ENCODE data around the gene ISLR. TPM values are rescaled to one million over a fixed set of nuclear protein-coding genes. Genes with fewer than 3 reads are reported as not detected.

The ISLR gene
- total RNA-seq, 1 experiment from 2014 or later = 0.11 TPM

- H2BK15ac ChIP-seq (ENCODE audit: low read depth, low read length) = no peak within 1 kb of the TSS
- H3K56ac ChIP-seq (ENCODE audit: insufficient read length, low read depth, low read length) = no peak within 1 kb of the TSS
- no peak within 1 kb of the TSS for H3T11ph ChIP-seq (ENCODE audit: low read length)
- H3K36me3 Mint-ChIP-seq (ENCODE audit: insufficient read depth in 1 of 3, low read depth in 3 of 3) = peaks cover 0 to 1% (median 0%) of the 10 kb centered on the region in 3 experiments; a peak in 3 of 7 replicates
- no peak within 1 kb of the TSS for H3K4ac ChIP-seq (ENCODE audit: low read depth, low read length)
- DNase-seq = no peak
- H3K27me3 ChIP-seq (ENCODE audit: insufficient read depth, low read length) = peaks cover 74% of the 10 kb centered on the region
- peak within 1 kb of the TSS; percentile 36 to 78 for H3K4me3 Mint-ChIP-seq
- no peak within 1 kb of the TSS for H4K5ac ChIP-seq (ENCODE audit: insufficient read length, low read depth, low read length)
- peak within 1 kb of the TSS; percentile 82 for H3K4me2 ChIP-seq (ENCODE audit: insufficient read depth, insufficient read length, low read length)
- WGBS (ENCODE audit: extremely low coverage, insufficient read length, low lambda C conversion rate) = no CpG with 5 or more reads among the region's 53 CpGs
- no peaks in the 10 kb centered on the region for H3K79me2 ChIP-seq (ENCODE audit: insufficient read depth, low read length)
- no peaks in the 10 kb centered on the region for H3K79me1 ChIP-seq (ENCODE audit: insufficient read depth, low read depth, low read length, poor library complexity, severe bottlenecking)
- no peak within 1 kb of the TSS for H4K8ac ChIP-seq (replicated peaks; ENCODE audit: insufficient read length, low read depth, low read length)
- TF ChIP-seq CTCF (conservative IDR thresholded peaks at IDR 0.05) = no peak
- H4K20me1 ChIP-seq (ENCODE audit: control insufficient read depth, insufficient read depth, insufficient read length) = peaks cover 4% of the 10 kb centered on the region
- H4K91ac ChIP-seq (ENCODE audit: insufficient read length, low read depth, low read length) = no peak within 1 kb of the TSS
- H3K9me3 Mint-ChIP-seq = peaks cover 2 to 6% of the 10 kb centered on the region in 2 experiments; a peak in 2 of 5 replicates
- H3K23ac ChIP-seq (ENCODE audit: insufficient read length, low read depth, low read length) = no peak within 1 kb of the TSS
- no peak within 1 kb of the TSS for H2BK120ac ChIP-seq (ENCODE audit: low read depth, low read length, poor library complexity, severe bottlenecking)
- no peak within 1 kb of the TSS for H2BK20ac ChIP-seq (ENCODE audit: low read depth, low read length, poor library complexity, severe bottlenecking)
- H2AK5ac ChIP-seq (ENCODE audit: insufficient read length, low read length) = no peak within 1 kb of the TSS
- H3K4me1 Mint-ChIP-seq = peaks cover 54 to 64% of the 10 kb centered on the region in 2 experiments
- peaks cover 99% of the 10 kb centered on the region for H3K27me3 Mint-ChIP-seq (ENCODE audit: low read depth)
- no peak within 1 kb of the TSS; the same call in 1 of the 2 replicates for H3K14ac ChIP-seq (ENCODE audit: insufficient read depth, low read length)
- H3K23me2 ChIP-seq (ENCODE audit: insufficient read length, low read depth, low read length, poor library complexity, severe bottlenecking) = peaks cover 20% of the 10 kb centered on the region
- H3K4me1 ChIP-seq (ENCODE audit: insufficient read depth, low read length) = no peaks in the 10 kb centered on the region; the same call in 1 of the 2 replicates
- no peak within 1 kb of the TSS for H2BK12ac ChIP-seq (ENCODE audit: insufficient read length, low read depth, low read length)
- no peak within 1 kb of the TSS; a peak in 1 of 7 replicates for H3K27ac Mint-ChIP-seq
- H3K27ac ChIP-seq (ENCODE audit: insufficient read length, low read depth, low read length) = no peak within 1 kb of the TSS
- H3K9ac ChIP-seq (ENCODE audit: extremely low read depth, insufficient read length, low read length) = no peak within 1 kb of the TSS
- H3K9me3 ChIP-seq (ENCODE audit: control insufficient read depth, low read depth, low read length) = no peaks in the 10 kb centered on the region
- no peak within 1 kb of the TSS for H2AFZ ChIP-seq (ENCODE audit: low read length)
- no peak within 1 kb of the TSS for H3K18ac ChIP-seq (ENCODE audit: insufficient read length, low read depth, low read length)
- H2BK5ac ChIP-seq (ENCODE audit: insufficient read length, low read length) = no peak within 1 kb of the TSS
These were observed 43.2 kb upstream of the ISLR start, which contains the start of gene ISLR2 for GRCh38 chr15:74130155-74130848. TSS of gene ISLR2 (plus strand) at chr15:74130586. CDS start at chr15:74132755, 2,169 bp downstream.

Data from H9 (cell line).